K562 (cell line): ENCODE measurements around the gene SHLD1. TPM values are rescaled to one million over a fixed set of nuclear protein-coding genes. Genes with fewer than 3 reads are reported as not detected.

ENCODE experiments used
- C11orf30 ChIP-seq: fragments of 450-650 bp; IDR thresholded peaks from 2 replicates; pipeline ENCODE4 v1.6.1; 2016; ENCODE audit warnings: low read depth, mild to moderate bottlenecking
- EP300 ChIP-seq: IDR thresholded peaks from 2 replicates; pipeline ENCODE4 v1.6.1; 2012; ENCODE audit warnings: low read length, improper control_type of control experiment
- ETV5 ChIP-seq: sonication (generic); formaldehyde crosslinking; IDR thresholded peaks from 2 replicates; pipeline ENCODE4 v1.4.0; 2020; ENCODE audit warnings: low read depth, mild to moderate bottlenecking, missing genetic modification reagents
- FOS ChIP-seq: IDR thresholded peaks from 3 replicates; pipeline ENCODE4 v1.6.1; 2011; ENCODE audit not compliant: insufficient read length; ENCODE audit errors: extremely low read depth
- FOXA1 ChIP-seq: fragments of 450-650 bp; IDR thresholded peaks from 2 replicates; pipeline ENCODE4 v1.6.1; 2016; ENCODE audit warnings: mild to moderate bottlenecking, borderline replicate concordance
- FOXM1 ChIP-seq, 2 experiments: fragments of 450-650 bp in 1 of 2; sonication (generic) in 1 of 2; formaldehyde crosslinking in 1 of 2; IDR thresholded peaks; 2 replicates each; pipeline versions ENCODE4 v1.6.1 to v1.9.0; 2017 to 2022; ENCODE audit warnings: low read depth in 2 of 2, mild to moderate bottlenecking in 2 of 2, missing genetic modification reagents in 1 of 2, moderate library complexity in 1 of 2
- HDAC2 ChIP-seq: fragments of 450-650 bp; IDR thresholded peaks from 2 replicates; pipeline ENCODE4 v1.6.1; 2016; ENCODE audit warnings: mild to moderate bottlenecking
- HDAC6 ChIP-seq: IDR thresholded peaks from 2 replicates; pipeline ENCODE4 v1.6.1; 2012; ENCODE audit warnings: low read depth, mild to moderate bottlenecking, control low read depth, inconsistent platforms, low read length, moderate library complexity
- MBD2 ChIP-seq: sonication (generic); IDR thresholded peaks from 2 replicates; pipeline ENCODE4 v1.6.1; 2016; ENCODE audit warnings: low read depth, borderline replicate concordance
- MIER1 ChIP-seq: fragments of 450-650 bp; IDR thresholded peaks from 2 replicates; pipeline ENCODE4 v1.6.1; 2016; ENCODE audit warnings: antibody characterized with exemption, mild to moderate bottlenecking, low read depth
- MTA2 ChIP-seq: fragments of 450-650 bp; IDR thresholded peaks from 2 replicates; pipeline ENCODE4 v1.6.1; 2016; ENCODE audit warnings: low read depth
- POLR2AphosphoS5 ChIP-seq: IDR thresholded peaks from 2 replicates; pipeline ENCODE4 v1.6.1; 2011; ENCODE audit warnings: mild to moderate bottlenecking, low read depth, low read length, moderate library complexity; ENCODE audit not compliant: control insufficient read depth, insufficient read depth
- SRSF3 ChIP-seq: fragments of 200-400 bp; formaldehyde crosslinking; IDR thresholded peaks from 2 replicates; pipeline ENCODE4 v1.6.1; 2016; ENCODE audit warnings: mild to moderate bottlenecking, low read length, moderate library complexity; ENCODE audit not compliant: insufficient read depth
- TAF7 ChIP-seq: fragments of 450-650 bp; IDR thresholded peaks from 2 replicates; pipeline ENCODE4 v1.6.1; 2016; ENCODE audit warnings: missing genetic modification characterization, missing compliant biosample characterization
- TGIF2 ChIP-seq: sonication (generic); formaldehyde crosslinking; IDR thresholded peaks from 2 replicates; pipeline ENCODE4 v1.8.1; 2022; ENCODE audit warnings: mild to moderate bottlenecking, missing genetic modification reagents, moderate library complexity
- U2AF1 ChIP-seq: fragments of 200-400 bp; formaldehyde crosslinking; optimal IDR thresholded peaks from 2 replicates; pipeline ENCODE3; 2017; ENCODE audit warnings: mild to moderate bottlenecking, low read depth, low read length, moderate library complexity
- ZC3H4 ChIP-seq: sonication (generic); formaldehyde crosslinking; IDR thresholded peaks from 2 replicates; pipeline ENCODE4 v1.9.0; 2021; ENCODE audit warnings: missing genetic modification reagents, borderline replicate concordance
- ZKSCAN1 ChIP-seq: fragments of 150-350 bp; IDR thresholded peaks from 2 replicates; pipeline ENCODE4 v1.6.1; 2016; ENCODE audit warnings: low read depth, low read length
- ZKSCAN3 ChIP-seq: fragments of 250-450 bp; sonication (Bioruptor Pico); IDR thresholded peaks from 2 replicates; pipeline ENCODE4 v1.4.0; 2020
- ZNF507 ChIP-seq: conservative IDR thresholded peaks from 2 replicates; pipeline ENCODE4 v1.6.1; 2017; ENCODE audit warnings: missing genetic modification characterization, missing compliant biosample characterization
- ZNF75A ChIP-seq: fragments of 450-650 bp; formaldehyde crosslinking; IDR thresholded peaks from 2 replicates; pipeline ENCODE4 v1.4.0; 2020; ENCODE audit warnings: mild to moderate bottlenecking
- polyA plus RNA-seq, 8 experiments: library from polyadenylated mRNA; depleted of rRNA in 4 of 8; stranded (reverse) in 5 of 8; unstranded in 3 of 8; fragments of >200 nt; fragmentation: Nextera tagmentation in 2 of 8; fragmentation: Illumina TruSeq in 1 of 8; extraction: Ambion mirVana in 2 of 8; extraction: Trizol in 1 of 8; gene quantifications; 2 replicates each; pipeline versions ENCODE4 v1.2.1 to v1.2.3, GENCODE V29; 2011 to 2014; ENCODE audit warnings: inconsistent platforms in 1 of 8, missing spikeins in 1 of 8
- total RNA-seq, 7 experiments: library from RNA; depleted of rRNA in 6 of 7; stranded (reverse); fragments of >200 nt in 6 of 7; fragmentation: Illumina TruSeq in 2 of 7; extraction: Trizol in 2 of 7; gene quantifications; 2 replicates each; pipeline versions ENCODE4 v1.2.1 to v1.2.3, GENCODE V29; 2011 to 2021; ENCODE audit warnings: low replicate concordance in 1 of 7
- TF ChIP-seq, protein P1 (sequence below): conservative IDR thresholded peaks from 2 replicates; pipeline ENCODE4 v1.6.1; 2011; ENCODE audit warnings: low read depth, mild to moderate bottlenecking, low read length; ENCODE audit not compliant: control insufficient read depth
- TF ChIP-seq, protein P2 (sequence below), 3 experiments: IDR thresholded peaks in 2 of 3; conservative IDR thresholded peaks in 1 of 3; 2 replicates each; pipeline ENCODE4 v1.5.1; 2011 to 2012; ENCODE audit warnings: low read length in 3 of 3, mild to moderate bottlenecking in 3 of 3, control low read depth in 2 of 3, improper control_type of control experiment in 1 of 3, inconsistent platforms in 1 of 3, low read depth in 1 of 3, mixed read lengths in 1 of 3, moderate library complexity in 1 of 3; ENCODE audit not compliant: insufficient read depth in 2 of 3
- TF ChIP-seq, protein P3 (sequence below): sonication (generic); formaldehyde crosslinking; IDR thresholded peaks from 2 replicates; pipeline ENCODE4 v1.8.0; 2022; ENCODE audit warnings: missing genetic modification reagents, mild to moderate bottlenecking, moderate library complexity, borderline replicate concordance
- TF ChIP-seq, protein P4 (sequence below): fragments of 450-650 bp; formaldehyde crosslinking; IDR thresholded peaks from 2 replicates; pipeline ENCODE4 v1.4.0; 2022; ENCODE audit warnings: missing genetic modification characterization

SHLD1 gene
- total and polyA plus RNA-seq, 9 of the 15 experiments (the other 6 are each of a cell fraction or from before 2014, with no cell fraction given) = 3.7 to 21.6 (median 8.2) TPM

DNA sequence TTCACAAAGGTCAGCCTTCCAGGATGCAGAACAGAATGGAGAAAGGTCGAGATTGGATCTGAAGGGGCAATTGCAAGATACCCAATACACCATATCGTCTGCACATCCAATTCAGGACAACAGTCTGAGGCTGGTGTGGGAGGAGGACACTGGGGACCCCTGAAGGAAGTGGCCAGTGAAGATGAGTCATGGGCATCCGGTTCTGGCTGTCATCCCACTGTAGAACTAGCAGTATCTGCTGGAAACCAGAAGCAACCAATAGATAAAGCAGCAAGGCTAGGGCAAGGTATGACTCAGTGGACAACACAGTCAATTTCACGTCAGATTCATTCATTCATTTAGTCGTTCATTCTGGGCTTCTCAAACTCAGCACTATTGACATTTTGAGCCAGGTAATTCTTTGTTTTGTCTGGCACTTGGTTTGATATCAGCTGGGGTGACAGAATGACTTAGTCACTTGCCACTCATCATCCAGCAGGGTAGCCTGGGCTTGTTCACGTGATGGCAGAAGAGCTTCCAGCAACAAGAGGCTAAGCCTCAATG, 30.3 kb upstream of the SHLD1 start (continued):
- TF ChIP-seq, protein P1, sequence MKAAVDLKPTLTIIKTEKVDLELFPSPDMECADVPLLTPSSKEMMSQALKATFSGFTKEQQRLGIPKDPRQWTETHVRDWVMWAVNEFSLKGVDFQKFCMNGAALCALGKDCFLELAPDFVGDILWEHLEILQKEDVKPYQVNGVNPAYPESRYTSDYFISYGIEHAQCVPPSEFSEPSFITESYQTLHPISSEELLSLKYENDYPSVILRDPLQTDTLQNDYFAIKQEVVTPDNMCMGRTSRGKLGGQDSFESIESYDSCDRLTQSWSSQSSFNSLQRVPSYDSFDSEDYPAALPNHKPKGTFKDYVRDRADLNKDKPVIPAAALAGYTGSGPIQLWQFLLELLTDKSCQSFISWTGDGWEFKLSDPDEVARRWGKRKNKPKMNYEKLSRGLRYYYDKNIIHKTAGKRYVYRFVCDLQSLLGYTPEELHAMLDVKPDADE = 0 out of 2 replicates have a peak, but pooled peaks have one; percentile 45
- no peak for TF ChIP-seq ZKSCAN1
- TF ChIP-seq FOS = peak; percentile 75
- no peak for TF ChIP-seq HDAC6
- no peak for TF ChIP-seq ZNF75A
- TF ChIP-seq MIER1 = no peak
- TF ChIP-seq, protein P2, sequence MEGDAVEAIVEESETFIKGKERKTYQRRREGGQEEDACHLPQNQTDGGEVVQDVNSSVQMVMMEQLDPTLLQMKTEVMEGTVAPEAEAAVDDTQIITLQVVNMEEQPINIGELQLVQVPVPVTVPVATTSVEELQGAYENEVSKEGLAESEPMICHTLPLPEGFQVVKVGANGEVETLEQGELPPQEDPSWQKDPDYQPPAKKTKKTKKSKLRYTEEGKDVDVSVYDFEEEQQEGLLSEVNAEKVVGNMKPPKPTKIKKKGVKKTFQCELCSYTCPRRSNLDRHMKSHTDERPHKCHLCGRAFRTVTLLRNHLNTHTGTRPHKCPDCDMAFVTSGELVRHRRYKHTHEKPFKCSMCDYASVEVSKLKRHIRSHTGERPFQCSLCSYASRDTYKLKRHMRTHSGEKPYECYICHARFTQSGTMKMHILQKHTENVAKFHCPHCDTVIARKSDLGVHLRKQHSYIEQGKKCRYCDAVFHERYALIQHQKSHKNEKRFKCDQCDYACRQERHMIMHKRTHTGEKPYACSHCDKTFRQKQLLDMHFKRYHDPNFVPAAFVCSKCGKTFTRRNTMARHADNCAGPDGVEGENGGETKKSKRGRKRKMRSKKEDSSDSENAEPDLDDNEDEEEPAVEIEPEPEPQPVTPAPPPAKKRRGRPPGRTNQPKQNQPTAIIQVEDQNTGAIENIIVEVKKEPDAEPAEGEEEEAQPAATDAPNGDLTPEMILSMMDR (IDR thresholded peaks at IDR 0.05 in 2 of 3, conservative IDR thresholded peaks at IDR 0.05 in 1 of 3; ENCODE audit: insufficient read depth in 2 of 3, low read depth in 1 of 3, low read length in 3 of 3) = peak in 1 of 3 experiments; percentile 13; a peak in 1 of 6 replicates
- TF ChIP-seq EP300 = peak; percentile 94
- TF ChIP-seq MTA2 = peak; percentile 77
- no peak for TF ChIP-seq SRSF3
- TF ChIP-seq TGIF2 (CRISPR knock-in tag) = no peak
- no peak for TF ChIP-seq TAF7 (tag)
- TF ChIP-seq ZC3H4 (CRISPR knock-in tag) = no peak
- TF ChIP-seq, protein P3, sequence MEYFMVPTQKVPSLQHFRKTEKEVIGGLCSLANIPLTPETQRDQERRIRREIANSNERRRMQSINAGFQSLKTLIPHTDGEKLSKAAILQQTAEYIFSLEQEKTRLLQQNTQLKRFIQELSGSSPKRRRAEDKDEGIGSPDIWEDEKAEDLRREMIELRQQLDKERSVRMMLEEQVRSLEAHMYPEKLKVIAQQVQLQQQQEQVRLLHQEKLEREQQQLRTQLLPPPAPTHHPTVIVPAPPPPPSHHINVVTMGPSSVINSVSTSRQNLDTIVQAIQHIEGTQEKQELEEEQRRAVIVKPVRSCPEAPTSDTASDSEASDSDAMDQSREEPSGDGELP (CRISPR knock-in tag) = peak; percentile 74
- TF ChIP-seq ETV5 (CRISPR knock-in tag) = peak; percentile 99
- TF ChIP-seq U2AF1 = no peak
- TF ChIP-seq, protein P4, sequence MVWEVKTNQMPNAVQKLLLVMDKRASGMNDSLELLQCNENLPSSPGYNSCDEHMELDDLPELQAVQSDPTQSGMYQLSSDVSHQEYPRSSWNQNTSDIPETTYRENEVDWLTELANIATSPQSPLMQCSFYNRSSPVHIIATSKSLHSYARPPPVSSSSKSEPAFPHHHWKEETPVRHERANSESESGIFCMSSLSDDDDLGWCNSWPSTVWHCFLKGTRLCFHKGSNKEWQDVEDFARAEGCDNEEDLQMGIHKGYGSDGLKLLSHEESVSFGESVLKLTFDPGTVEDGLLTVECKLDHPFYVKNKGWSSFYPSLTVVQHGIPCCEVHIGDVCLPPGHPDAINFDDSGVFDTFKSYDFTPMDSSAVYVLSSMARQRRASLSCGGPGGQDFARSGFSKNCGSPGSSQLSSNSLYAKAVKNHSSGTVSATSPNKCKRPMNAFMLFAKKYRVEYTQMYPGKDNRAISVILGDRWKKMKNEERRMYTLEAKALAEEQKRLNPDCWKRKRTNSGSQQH (CRISPR knock-in tag) = 0 out of 2 replicates have a peak, but pooled peaks have one; percentile 12
- TF ChIP-seq POLR2AphosphoS5 = peak; percentile 68
- TF ChIP-seq FOXA1 = no peak
- peak; percentile 72; the same call in 1 of the 2 replicates for TF ChIP-seq C11orf30
- TF ChIP-seq ZKSCAN3 (CRISPR knock-in tag) = no peak
- peak; percentile 88 for TF ChIP-seq HDAC2
- TF ChIP-seq MBD2 = peak; percentile 64; the same call in 1 of the 2 replicates
- no peak for TF ChIP-seq FOXM1 (IDR thresholded peaks at IDR 0.05; ENCODE audit: low read depth)
- TF ChIP-seq FOXM1 (CRISPR knock-in tag; IDR thresholded peaks at IDR 0.05; ENCODE audit: low read depth) = no peak
- no peak for TF ChIP-seq ZNF507 (tag)
